Left lung (tissue), 10 donors: ENCODE data around the gene SLF1. TPM values are rescaled to one million over a fixed set of nuclear protein-coding genes. Genes with fewer than 3 reads are reported as not detected.

ENCODE experiments used
- ATAC-seq: fragments of 200-7000 bp; cut with Tn5 transposase; one replicate; pipeline ENCODE4 v1.9.1; 2020; ENCODE audit warnings: moderate library complexity
- DNase-seq, 4 donors: peaks; one replicate each; pipeline ENCODE4 v3.0.0-alpha.2; 2013 to 2020
- H3K27ac ChIP-seq, 2 donors: fragments of 200-600 bp; sonication (generic) in 1 of 2; one replicate each; pipeline versions ENCODE4 v1.5.0 to v1.8.0; 2020 to 2021
- H3K27me3 ChIP-seq, 2 donors: fragments of 200-600 bp; sonication (generic) in 1 of 2; one replicate each; pipeline versions ENCODE4 v1.5.0 to v1.8.0; 2020 to 2021
- H3K36me3 ChIP-seq, 2 donors: fragments of 200-600 bp; sonication (generic) in 1 of 2; one replicate each; pipeline versions ENCODE4 v1.5.0 to v1.8.0; 2020 to 2021
- H3K4me1 ChIP-seq, 2 donors: fragments of 200-600 bp; one replicate each; pipeline ENCODE4 v1.8.0; 2021
- H3K4me3 ChIP-seq, 2 donors: fragments of 200-600 bp; sonication (generic) in 1 of 2; one replicate each; pipeline versions ENCODE4 v1.5.0 to v1.8.0; 2020 to 2021; ENCODE audit warnings: mild to moderate bottlenecking in 1 of 2
- H3K9me3 ChIP-seq, 2 donors: fragments of 200-600 bp; sonication (generic) in 1 of 2; one replicate each; pipeline versions ENCODE4 v1.5.0 to v1.8.0; 2020 to 2021
- CTCF ChIP-seq, 2 donors: fragments of 200-600 bp; sonication (generic) in 1 of 2; IDR thresholded peaks; one replicate each; pipeline versions ENCODE4 v1.5.0 to v1.8.0; 2021; ENCODE audit warnings: antibody characterized with exemption in 2 of 2
- intact Hi-C, 2 donors: fragments of 100-400 bp; cut with DNase I; formaldehyde crosslinking; loops; one replicate each; pipeline versions ENCODE4 v1.11.2 to v1.14.2; 2022
- polyA plus RNA-seq, 6 donors: library from polyadenylated mRNA; unstranded; fragments of 120-200 nt; gene quantifications; one replicate each; pipeline ENCODE4 v1.2.1, GENCODE V29; 2013; ENCODE audit not compliant: insufficient read length in 6 of 6
- total RNA-seq, 2 donors: library from RNA; stranded (reverse); fragmentation: NEBNext Ultra II Directional; extraction: Animal tissue kit (Norgen Biotek cat#: 25700); gene quantifications; one replicate each; pipeline ENCODE4 v1.2.1, GENCODE V29; 2021
- donor health status: DM: no; HTN: yes; CAD: no.
- donor health status: DM: no; HTN: no; CAD: no.

SLF1 gene
- total and polyA plus RNA-seq, 8 donors, result 5.7 to 22.0 (median 17.8) TPM

DNA sequence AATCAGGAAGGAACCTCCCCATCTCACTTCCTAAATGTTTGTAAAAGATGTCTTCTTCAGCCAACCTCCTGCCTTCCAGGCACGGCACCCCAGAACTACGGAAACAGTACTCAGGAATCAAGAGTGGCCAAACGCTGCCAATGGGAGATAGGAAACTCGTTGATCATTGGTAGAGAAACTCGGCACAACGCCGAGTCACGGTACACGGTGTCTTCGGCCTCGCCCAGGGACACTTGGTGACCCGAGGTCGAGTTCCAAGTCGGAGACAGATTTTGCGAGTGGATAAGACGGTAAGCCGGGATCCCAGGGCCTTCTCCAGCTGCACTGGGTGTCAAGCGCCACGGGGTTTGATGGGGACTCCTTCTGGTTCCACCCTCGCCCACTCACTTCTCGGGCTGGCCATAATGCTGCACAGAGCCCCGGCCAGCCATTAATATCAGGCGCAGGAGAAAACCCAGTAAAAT is 408 bp upstream of the SLF1 start:
- no peaks in the 10 kb centered on the region for H3K27me3 ChIP-seq
- H3K9me3 ChIP-seq, result no peaks in the 10 kb centered on the region
- peak overlapping the region; percentile 76 to 92 for H3K27ac ChIP-seq
- no peaks in the 10 kb centered on the region for H3K36me3 ChIP-seq
- peak; percentile 77 for ATAC-seq
- H3K4me3 ChIP-seq, result peak overlapping the region; percentile 79 to 89
- peak in 3 of 4 donors; percentile 71 to 79 (median 72) for DNase-seq
- intact Hi-C loops, result no loop called here
- TF ChIP-seq CTCF (IDR thresholded peaks at IDR 0.05), result no peak
- peaks cover 0 to 31% of the 10 kb centered on the region in 2 donors for H3K4me1 ChIP-seq

- H3K27me3 ChIP-seq, result no peaks in the 10 kb centered on the region
- H3K36me3 ChIP-seq, result no peaks in the 10 kb centered on the region
- DNase-seq, result no peak
- peaks cover 0 to 31% of the 10 kb centered on the region in 2 donors for H3K4me1 ChIP-seq
- TF ChIP-seq CTCF (IDR thresholded peaks at IDR 0.05), result no peak
- H3K4me3 ChIP-seq, result no peak overlapping the region
- intact Hi-C loops, result no loop called here
- no peak overlapping the region for H3K27ac ChIP-seq
- ATAC-seq, result no peak
- H3K9me3 ChIP-seq, result no peaks in the 10 kb centered on the region
These were observed 1.8 kb downstream of the SLF1 start for GRCh38 chr5:94620256-94620655.

DNA sequence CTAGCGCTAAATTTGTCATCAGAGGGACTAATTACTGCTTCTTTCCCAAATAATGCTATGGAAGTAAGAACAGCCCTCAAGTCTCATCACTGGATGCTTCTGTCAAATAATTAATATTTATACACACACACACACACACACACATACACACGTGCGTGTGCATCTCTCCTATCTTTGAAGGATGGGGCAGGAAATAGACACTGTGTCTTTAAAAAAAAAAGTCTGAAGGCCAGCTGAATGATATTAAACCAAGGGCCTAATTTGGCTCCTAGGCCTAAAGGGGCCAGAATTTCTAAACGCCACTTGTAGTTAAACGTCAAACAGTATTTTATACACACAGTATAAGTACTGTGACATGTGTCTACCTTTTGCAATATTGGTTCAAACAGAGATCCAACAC is 3.3 kb downstream of the SLF1 start:
- Histone ChIP-seq H3K27ac (no peak overlapping the region), H3K27me3 (no peaks in the 10 kb centered on the region), H3K36me3 (no peaks in the 10 kb centered on the region), H3K4me3 (no peak overlapping the region), H3K9me3 (no peaks in the 10 kb centered on the region), H3K4me1 (peaks cover 0 to 24% of the 10 kb centered on the region in 2 donors)
- no peak for TF ChIP-seq CTCF (IDR thresholded peaks at IDR 0.05)
- ATAC-seq, result no peak
- intact Hi-C loops, result no loop called here
- peak in 1 of 4 donors; percentile 2 for DNase-seq

- TF ChIP-seq CTCF (IDR thresholded peaks at IDR 0.05), result no peak
- Histone ChIP-seq H3K27me3 (no peaks in the 10 kb centered on the region), H3K4me3 (no peak overlapping the region), H3K9me3 (no peaks in the 10 kb centered on the region), H3K4me1 (peaks cover 0 to 13% of the 10 kb centered on the region in 2 donors), H3K36me3 (no peaks in the 10 kb centered on the region), H3K27ac (no peak overlapping the region)
- ATAC-seq (no peak), DNase-seq (no peak)
- intact Hi-C loops, result no loop called here
These were observed 4.5 kb downstream of the SLF1 start for GRCh38 chr5:94623011-94623410.

DNA sequence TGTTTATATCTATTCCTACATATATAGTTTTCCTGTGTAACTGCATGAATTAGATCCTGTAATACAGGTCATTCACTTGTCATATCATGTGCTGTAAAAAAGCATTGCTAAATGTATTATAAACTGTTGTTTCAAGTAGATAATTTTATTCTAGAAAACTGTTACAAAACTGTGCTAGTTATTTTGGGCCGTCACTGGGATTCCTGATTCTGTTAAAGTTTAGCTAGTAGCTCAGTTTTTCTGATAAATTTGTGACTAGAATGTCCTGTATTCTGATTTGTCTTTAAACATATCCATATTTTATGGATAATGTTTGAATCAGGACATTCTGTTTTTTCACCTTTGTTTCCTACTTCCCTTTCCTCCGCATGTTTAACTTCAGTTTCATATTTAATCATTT is 5.4 kb downstream of the SLF1 start:
- no peaks in the 10 kb centered on the region for H3K27me3 ChIP-seq
- intact Hi-C loops, result no loop called here
- ATAC-seq (no peak), DNase-seq (no peak)
- H3K27ac ChIP-seq, result no peak overlapping the region
- no peak for TF ChIP-seq CTCF (IDR thresholded peaks at IDR 0.05)
- H3K4me3 ChIP-seq, result no peak overlapping the region
- peaks cover 0 to 13% of the 10 kb centered on the region in 2 donors for H3K4me1 ChIP-seq
- H3K9me3 ChIP-seq, result no peaks in the 10 kb centered on the region
- H3K36me3 ChIP-seq, result peaks cover 0 to 3% of the 10 kb centered on the region in 2 donors
